Neural crest cell (in vitro differentiated cells): ENCODE data around the gene LMAN1L. TPM values are rescaled to one million over a fixed set of nuclear protein-coding genes. Genes with fewer than 3 reads are reported as not detected.

Experiments
- DNase-seq: peaks from one replicate; pipeline ENCODE4 v3.0.0; 2021; ENCODE audit warnings: low read depth, mixed read lengths, low spot score
- H3K27ac Mint-ChIP-seq: one replicate; pipeline ENCODE4 v1.8.0; 2021; ENCODE audit warnings: mild to moderate bottlenecking, mixed read lengths; ENCODE audit not compliant: unreplicated experiment
- H3K27me3 Mint-ChIP-seq: 2 replicates; pipeline ENCODE4 v1.8.0; 2021; ENCODE audit warnings: low read depth, mild to moderate bottlenecking, mixed read lengths
- H3K36me3 Mint-ChIP-seq: 2 replicates; pipeline ENCODE4 v1.8.0; 2021; ENCODE audit warnings: low read depth, mild to moderate bottlenecking, mixed read lengths
- H3K4me1 Mint-ChIP-seq: 2 replicates; pipeline ENCODE4 v1.8.0; 2021; ENCODE audit warnings: mixed read lengths
- H3K4me3 Mint-ChIP-seq: one replicate; pipeline ENCODE4 v1.8.0; 2021; ENCODE audit warnings: mild to moderate bottlenecking, mixed read lengths
- H3K9me3 Mint-ChIP-seq: 2 replicates; pipeline ENCODE4 v1.8.0; 2021; ENCODE audit warnings: mixed read lengths
- CTCF ChIP-seq: fragments of 200-600 bp; sonication (generic); conservative IDR thresholded peaks from 2 replicates; pipeline ENCODE4 v1.5.0; 2021; ENCODE audit warnings: antibody characterized with exemption, mild to moderate bottlenecking
- total RNA-seq: library from RNA; stranded (reverse); gene quantifications from 2 replicates; pipeline ENCODE4 v1.2.1, GENCODE V29; 2021

The LMAN1L gene
- total RNA-seq, 1 donor from 2014 or later: not detected

GRCh38 chr15:74844319-74845207, 31.9 kb downstream of the LMAN1L start:
- Mint-ChIP-seq H3K36me3 (peaks cover 7% of the 10 kb centered on the region), H3K27ac (peak overlapping the region; percentile 87), H3K4me3 (peak overlapping the region; percentile 5), H3K9me3 (no peaks in the 10 kb centered on the region), H3K27me3 (no peaks in the 10 kb centered on the region), H3K4me1 (peaks cover 23% of the 10 kb centered on the region)
- DNase-seq: no peak
- no peak for TF ChIP-seq CTCF

GRCh38 chr15:74845208-74845568, 32.6 kb downstream of the LMAN1L start:
- Mint-ChIP-seq H3K4me1 (peaks cover 23% of the 10 kb centered on the region), H3K9me3 (no peaks in the 10 kb centered on the region), H3K4me3 (peak overlapping the region; percentile 68), H3K27ac (no peak overlapping the region), H3K36me3 (peaks cover 7% of the 10 kb centered on the region), H3K27me3 (no peaks in the 10 kb centered on the region)
- no peak for TF ChIP-seq CTCF
- no peak for DNase-seq

GRCh38 chr15:74845581-74845980, 32.9 kb downstream of the LMAN1L start:
- H3K4me1 Mint-ChIP-seq: peaks cover 23% of the 10 kb centered on the region
- H3K9me3 Mint-ChIP-seq: no peaks in the 10 kb centered on the region
- no peak overlapping the region for H3K27ac Mint-ChIP-seq
- H3K4me3 Mint-ChIP-seq: peak overlapping the region; percentile 68
- peaks cover 7% of the 10 kb centered on the region for H3K36me3 Mint-ChIP-seq
- no peak for TF ChIP-seq CTCF
- no peaks in the 10 kb centered on the region for H3K27me3 Mint-ChIP-seq
- no peak for DNase-seq

- TF ChIP-seq CTCF: no peak
- Mint-ChIP-seq H3K4me1 (peaks cover 7% of the 10 kb centered on the region), H3K4me3 (no peak overlapping the region), H3K27ac (no peak overlapping the region), H3K36me3 (peaks cover 7% of the 10 kb centered on the region), H3K9me3 (no peaks in the 10 kb centered on the region), H3K27me3 (no peaks in the 10 kb centered on the region)
- no peak for DNase-seq
Measured at GRCh38 chr15:74847432-74847831, 34.8 kb downstream of the LMAN1L start.

- Mint-ChIP-seq H3K4me1 (no peaks in the 10 kb centered on the region), H3K4me3 (no peak overlapping the region), H3K36me3 (peaks cover 9% of the 10 kb centered on the region), H3K27ac (peak overlapping the region; percentile 12), H3K9me3 (no peaks in the 10 kb centered on the region), H3K27me3 (no peaks in the 10 kb centered on the region)
- TF ChIP-seq CTCF: no peak
- DNase-seq: no peak
Measured at GRCh38 chr15:74850393-74850792, 37.8 kb downstream of the LMAN1L start.
